ENCODE measurements around the gene RPL18A.
A peak's percentile ranks its signal among the peaks of the same experiment; 100 is the strongest.

Gene RPL18A

DNA sequence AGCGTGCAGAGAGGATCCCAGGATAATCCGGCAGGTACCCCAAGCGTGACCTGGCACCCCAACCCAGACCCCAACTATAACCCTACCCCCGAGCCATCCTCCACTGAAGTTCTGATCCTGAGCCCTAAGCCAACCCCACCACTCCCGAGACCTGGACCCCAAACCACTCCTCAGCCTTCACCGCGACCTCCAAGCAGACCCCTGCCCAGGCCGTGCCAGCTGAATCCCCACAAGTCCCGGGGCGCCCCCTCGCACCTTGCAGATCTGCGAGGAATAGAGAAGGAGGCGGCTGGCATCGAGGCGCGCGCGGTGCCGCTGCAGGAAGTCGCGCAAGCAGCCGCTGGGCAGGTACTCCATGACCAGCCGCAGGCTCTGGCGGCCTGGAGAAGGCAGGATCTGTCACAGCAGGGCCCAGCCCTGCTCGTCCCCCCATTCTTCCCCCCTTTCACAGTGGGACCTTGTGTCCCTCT, 28.3 kb upstream of the RPL18A start:
- Histone ChIP-seq H3K27ac (ENCODE audit: extremely low read depth, low read depth, low read length) (no peak overlapping the region), H3K9me3 (ENCODE audit: control insufficient read depth, insufficient read depth, low read depth, low read length) (no peaks in the 10 kb centered on the region), H3K36me3 (ENCODE audit: control insufficient read depth in 2 of 2, insufficient read depth in 1 of 2, low read length in 2 of 2) (no peaks in the 10 kb centered on the region), H3K4me1 (ENCODE audit: control insufficient read depth, insufficient read depth, low read length) (no peaks in the 10 kb centered on the region), H3K4me3 (ENCODE audit: low read depth, low read length) (peak overlapping the region; percentile 26; the same call in 1 of the 2 replicates)
- POLR2A ChIA-PET: interaction anchor here (0.7 to 1.6 kb wide), 6 partner anchors 28 to 412 kb away, joined by 3 to 13 read pairs (median 4); partner anchors contain the start of genes CCDC124, MAP1S and RPL18A
- CTCF ChIA-PET: interaction anchor here (0.8 to 1.2 kb wide), 3 partner anchors 11 to 48 kb away, joined by 3 to 5 read pairs (median 4); partner anchors contain the start of gene RPL18A
- no peak for TF ChIP-seq ZNF324 (tag by site-specific recombination; IDR thresholded peaks at IDR 0.05)
- TF ChIP-seq GLIS1 (tag by site-specific recombination; IDR thresholded peaks at IDR 0.05): no peak
- no peak for TF ChIP-seq PRDM6 (tag by site-specific recombination; IDR thresholded peaks at IDR 0.05)
- no peak for TF ChIP-seq ZBTB20 (tag by site-specific recombination; IDR thresholded peaks at IDR 0.05)
- TF ChIP-seq, protein P1, sequence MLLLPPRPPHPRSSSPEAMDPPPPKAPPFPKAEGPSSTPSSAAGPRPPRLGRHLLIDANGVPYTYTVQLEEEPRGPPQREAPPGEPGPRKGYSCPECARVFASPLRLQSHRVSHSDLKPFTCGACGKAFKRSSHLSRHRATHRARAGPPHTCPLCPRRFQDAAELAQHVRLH (tag by site-specific recombination; IDR thresholded peaks at IDR 0.05): no peak
- TF ChIP-seq ZNF521 (tag by site-specific recombination; IDR thresholded peaks at IDR 0.05): no peak
- no peak for TF ChIP-seq ZNF184 (tag by site-specific recombination; IDR thresholded peaks at IDR 0.05)
- no peak for TF ChIP-seq TRIM28 (IDR thresholded peaks at IDR 0.05; ENCODE audit: borderline replicate concordance, low read length)
- TF ChIP-seq, protein P2, sequence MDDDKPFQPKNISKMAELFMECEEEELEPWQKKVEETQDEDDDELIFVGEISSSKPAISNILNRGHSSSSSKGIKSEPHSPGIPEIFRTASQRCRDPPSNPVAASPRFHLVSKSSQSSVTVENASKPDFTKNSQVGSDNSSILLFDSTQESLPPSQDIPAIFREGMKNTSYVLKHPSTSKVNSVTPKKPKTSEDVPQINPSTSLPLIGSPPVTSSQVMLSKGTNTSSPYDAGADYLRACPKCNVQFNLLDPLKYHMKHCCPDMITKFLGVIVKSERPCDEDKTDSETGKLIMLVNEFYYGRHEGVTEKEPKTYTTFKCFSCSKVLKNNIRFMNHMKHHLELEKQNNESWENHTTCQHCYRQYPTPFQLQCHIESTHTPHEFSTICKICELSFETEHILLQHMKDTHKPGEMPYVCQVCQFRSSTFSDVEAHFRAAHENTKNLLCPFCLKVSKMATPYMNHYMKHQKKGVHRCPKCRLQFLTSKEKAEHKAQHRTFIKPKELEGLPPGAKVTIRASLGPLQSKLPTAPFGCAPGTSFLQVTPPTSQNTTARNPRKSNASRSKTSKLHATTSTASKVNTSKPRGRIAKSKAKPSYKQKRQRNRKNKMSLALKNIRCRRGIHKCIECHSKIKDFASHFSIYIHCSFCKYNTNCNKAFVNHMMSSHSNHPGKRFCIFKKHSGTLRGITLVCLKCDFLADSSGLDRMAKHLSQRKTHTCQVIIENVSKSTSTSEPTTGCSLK (tag by site-specific recombination; IDR thresholded peaks at IDR 0.05): no peak
- TF ChIP-seq SALL2 (tag by site-specific recombination; IDR thresholded peaks at IDR 0.05; ENCODE audit: borderline replicate concordance): no peak
- TF ChIP-seq SP2 (tag by site-specific recombination; IDR thresholded peaks at IDR 0.05): no peak

GRCh38 chr19:17832443-17833208, 27.1 kb upstream of the RPL18A start:
- TF ChIP-seq KLF16 (tag by site-specific recombination; IDR thresholded peaks at IDR 0.05) (no peak), ZNF768 (tag by site-specific recombination; IDR thresholded peaks at IDR 0.05) (peak; percentile 58; the same call in 1 of the 2 replicates)
- no peaks in the 10 kb centered on the region for H3K9me3 ChIP-seq (ENCODE audit: control insufficient read depth, insufficient read depth, low read depth, low read length)
- CTCF ChIA-PET: interaction anchor here (0.7 to 0.9 kb wide), 3 partner anchors 10 to 48 kb away, joined by 3 to 4 read pairs (median 3); partner anchors contain the start of gene RPL18A
- POLR2A ChIA-PET: interaction anchor here (0.6 kb wide), 1 partner anchor 71 kb away, joined by 3 read pairs; no protein-coding TSS in a partner anchor
- no peak overlapping the region for H3K4me3 ChIP-seq (ENCODE audit: low read depth, low read length)
- no peak overlapping the region for H3K27ac ChIP-seq (ENCODE audit: extremely low read depth, low read depth, low read length)
- H3K36me3 ChIP-seq (ENCODE audit: control insufficient read depth in 2 of 2, insufficient read depth in 1 of 2, low read length in 2 of 2): no peaks in the 10 kb centered on the region
- no peaks in the 10 kb centered on the region for H3K4me1 ChIP-seq (ENCODE audit: control insufficient read depth, insufficient read depth, low read length)

DNA sequence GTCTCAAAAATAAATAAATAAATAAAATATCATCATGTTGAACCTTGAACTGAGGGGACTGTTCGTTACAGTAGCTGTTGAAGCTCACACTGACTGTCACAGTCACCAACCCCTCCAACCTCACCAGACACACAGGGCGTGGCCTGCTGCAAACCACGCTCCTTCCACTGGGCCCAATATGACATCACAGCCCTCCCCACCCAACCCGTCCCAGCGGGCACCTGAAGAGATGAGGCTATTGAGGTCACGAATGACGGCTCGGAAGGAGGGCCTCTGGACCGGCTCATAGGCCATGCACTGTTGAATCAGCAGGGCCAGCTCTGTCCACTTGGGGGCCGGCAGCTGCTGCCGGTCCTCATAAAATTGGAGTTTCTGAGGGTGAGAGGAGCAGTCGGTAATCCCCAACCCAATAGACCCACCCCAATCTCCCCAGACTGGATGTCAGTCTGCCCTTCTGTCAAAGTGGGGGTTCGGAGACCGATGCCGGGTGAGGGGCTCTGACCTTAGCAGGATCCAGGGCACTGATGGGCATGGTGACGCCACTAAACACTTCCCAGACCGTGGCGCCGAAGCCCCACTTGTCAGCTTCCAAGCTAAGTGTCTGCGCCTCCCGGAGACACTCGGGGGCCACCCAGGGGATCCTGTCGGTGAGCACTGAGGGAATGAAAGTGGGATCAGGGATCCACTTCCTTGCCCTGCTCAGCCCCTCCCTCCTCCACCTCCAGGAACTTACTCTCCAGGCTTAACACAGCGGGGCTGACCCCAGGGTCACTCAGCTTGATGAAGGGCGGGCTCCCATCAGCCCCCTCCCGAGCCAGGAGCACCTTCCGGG, 25.1 kb upstream of the RPL18A start:
- POLR2A ChIA-PET: interaction anchor here (1.7 kb wide), 1 partner anchor 25 kb away, joined by 4 read pairs; the partner anchor contains the start of gene RPL18A
- H3K36me3 ChIP-seq (ENCODE audit: control insufficient read depth in 2 of 2, insufficient read depth in 1 of 2, low read length in 2 of 2): no peaks in the 10 kb centered on the region
- no peak overlapping the region for H3K4me3 ChIP-seq (ENCODE audit: low read depth, low read length)
- H3K27ac ChIP-seq (ENCODE audit: extremely low read depth, low read depth, low read length): no peak overlapping the region
- CTCF ChIA-PET: interaction anchor here (0.5 to 1.2 kb wide), 4 partner anchors 22 to 436 kb away, joined by 3 to 6 read pairs (median 4); partner anchors contain the start of gene RPL18A
- no peaks in the 10 kb centered on the region for H3K4me1 ChIP-seq (ENCODE audit: control insufficient read depth, insufficient read depth, low read length)
- no peaks in the 10 kb centered on the region for H3K9me3 ChIP-seq (ENCODE audit: control insufficient read depth, insufficient read depth, low read depth, low read length)
- no peak for TF ChIP-seq ZNF664 (tag by site-specific recombination; IDR thresholded peaks at IDR 0.05)
- TF ChIP-seq KLF1 (tag by site-specific recombination; IDR thresholded peaks at IDR 0.05): 0 out of 2 replicates have a peak, but pooled peaks have one; percentile 29
- no peak for TF ChIP-seq ZNF350 (tag by site-specific recombination; IDR thresholded peaks at IDR 0.05)
- peak; percentile 14; the same call in 1 of the 2 replicates for TF ChIP-seq ZIC2 (tag by site-specific recombination; IDR thresholded peaks at IDR 0.05)
- TF ChIP-seq ZNF324 (tag by site-specific recombination; IDR thresholded peaks at IDR 0.05): no peak
- TF ChIP-seq OVOL3 (tag by site-specific recombination; IDR thresholded peaks at IDR 0.05): no peak
- no peak for TF ChIP-seq ZBTB1 (tag by site-specific recombination; IDR thresholded peaks at IDR 0.05)
- TF ChIP-seq ZNF121 (tag by site-specific recombination; IDR thresholded peaks at IDR 0.05): no peak
- no peak for TF ChIP-seq HOXA7 (CRISPR knock-in tag; IDR thresholded peaks at IDR 0.05; ENCODE audit: borderline replicate concordance)
- no peak for TF ChIP-seq ZFP69B (tag by site-specific recombination; IDR thresholded peaks at IDR 0.05)
- TF ChIP-seq KLF17 (tag by site-specific recombination; IDR thresholded peaks at IDR 0.05): no peak
- TF ChIP-seq ZNF184 (tag by site-specific recombination; IDR thresholded peaks at IDR 0.05): no peak

All from HEK293 (cell line).